Sigmoid colon (tissue), 4 donors: ENCODE measurements around the gene A3GALT2.

Source experiments
- CTCF ChIP-seq, 4 experiments: fragments of 450-650 bp in 3 of 4; fragments of 200-600 bp in 1 of 4; IDR thresholded peaks; one replicate each; pipeline ENCODE4 v1.5.1; 2016 to 2019; ENCODE audit warnings: antibody characterized with exemption in 4 of 4, mild to moderate bottlenecking in 3 of 4, moderate library complexity in 2 of 4
- EP300 ChIP-seq, 4 donors: sonication (generic); formaldehyde crosslinking; IDR thresholded peaks; one replicate each; pipeline ENCODE4 v1.6.1; 2017; ENCODE audit warnings: antibody characterized with exemption in 4 of 4
- POLR2A ChIP-seq, 2 donors: fragments of 450-650 bp; IDR thresholded peaks; one replicate each; pipeline ENCODE4 v1.6.1; 2016; ENCODE audit warnings: antibody characterized with exemption in 2 of 2, mild to moderate bottlenecking in 2 of 2, moderate library complexity in 2 of 2
- POLR2AphosphoS5 ChIP-seq, 4 donors: sonication (generic); formaldehyde crosslinking; IDR thresholded peaks; one replicate each; pipeline ENCODE4 v1.6.1; 2017; ENCODE audit warnings: antibody characterized with exemption in 4 of 4

GRCh38 chr1:33277488-33278084, 43.3 kb downstream of the A3GALT2 start:
- TF ChIP-seq CTCF (IDR thresholded peaks at IDR 0.05) (no peak), POLR2AphosphoS5 (IDR thresholded peaks at IDR 0.05) (no peak), POLR2A (IDR thresholded peaks at IDR 0.05) (no peak), EP300 (IDR thresholded peaks at IDR 0.05) (no peak)
